GM13976 (cell line): ENCODE data around the gene SULT1B1.

Experiments
- DNase-seq: peaks from one replicate; pipeline ENCODE4 v3.0.0; 2012; ENCODE audit warnings: low spot score
- CTCF ChIP-seq: IDR thresholded peaks from 2 replicates; pipeline ENCODE4 v1.5.1; 2012; ENCODE audit warnings: borderline replicate concordance, mild to moderate bottlenecking; ENCODE audit not compliant: insufficient read depth; ENCODE audit errors: extremely low read depth, missing control alignments, control extremely low read depth
- in situ Hi-C: fragments of 300-500 bp; cut with MboI; formaldehyde crosslinking; loops from one replicate; pipeline ENCODE4 v1.12.0; 2022; ENCODE audit warnings: low sequenced_read_pairs, mixed read lengths, inconsistent platforms; ENCODE audit not compliant: unreplicated experiment

The SULT1B1 gene

DNA sequence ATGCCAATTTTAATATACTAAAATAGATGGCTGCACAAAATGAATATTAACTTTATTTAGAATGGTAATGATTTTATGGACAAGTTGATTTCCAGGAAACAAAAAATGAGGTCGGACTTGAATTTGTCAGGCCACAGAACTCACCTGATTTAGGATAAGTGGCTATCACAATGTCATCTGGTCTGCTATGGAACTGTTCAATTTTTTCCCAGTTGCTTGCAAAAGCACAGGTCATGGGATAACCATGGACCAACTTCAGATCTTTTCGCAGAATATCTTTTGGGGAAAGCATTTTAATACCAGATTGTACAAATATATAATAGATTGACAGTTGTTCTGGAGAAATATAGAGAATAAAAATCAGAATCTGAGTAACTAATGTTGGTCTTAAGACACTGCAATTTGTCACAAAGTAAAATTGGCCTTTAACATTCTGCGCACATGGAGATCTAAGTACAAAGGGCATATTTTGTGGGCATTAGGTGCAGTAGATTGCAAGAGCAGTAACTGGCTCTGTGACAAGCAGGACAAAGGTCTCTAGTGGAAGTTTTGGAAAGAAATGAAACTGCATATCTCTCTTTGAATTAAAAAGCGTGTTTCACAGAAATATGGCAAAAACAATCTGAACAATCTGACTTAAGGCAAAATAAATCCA lies 5.4 kb downstream of the SULT1B1 start:
- no peak for TF ChIP-seq CTCF
- in situ Hi-C loops: no loop called here
- DNase-seq: no peak

- DNase-seq: no peak
- TF ChIP-seq CTCF: no peak
- in situ Hi-C loops: no loop called here
Measured at GRCh38 chr4:69753686-69754085, 6.7 kb downstream of the SULT1B1 start.

DNA sequence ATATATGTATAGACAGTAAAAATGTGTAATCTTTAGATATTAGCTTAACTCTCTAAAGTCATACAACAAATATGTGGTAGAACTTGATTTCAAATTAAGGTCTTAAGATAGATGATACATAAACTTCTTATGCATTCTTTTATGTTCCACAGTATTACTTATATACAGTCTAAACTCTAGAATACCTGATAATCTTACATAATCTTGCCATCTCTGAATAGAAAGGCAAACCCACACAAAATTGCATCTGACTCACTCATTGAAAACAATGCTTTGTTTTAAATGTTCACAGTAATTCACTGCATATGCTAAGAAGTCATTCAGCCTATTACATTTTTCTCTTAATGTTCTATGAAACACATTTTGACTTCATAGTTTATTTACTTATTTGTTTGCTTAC lies 10.1 kb downstream of the SULT1B1 start:
- no peak for DNase-seq
- TF ChIP-seq CTCF: no peak
- in situ Hi-C loops: no loop called here

DNA sequence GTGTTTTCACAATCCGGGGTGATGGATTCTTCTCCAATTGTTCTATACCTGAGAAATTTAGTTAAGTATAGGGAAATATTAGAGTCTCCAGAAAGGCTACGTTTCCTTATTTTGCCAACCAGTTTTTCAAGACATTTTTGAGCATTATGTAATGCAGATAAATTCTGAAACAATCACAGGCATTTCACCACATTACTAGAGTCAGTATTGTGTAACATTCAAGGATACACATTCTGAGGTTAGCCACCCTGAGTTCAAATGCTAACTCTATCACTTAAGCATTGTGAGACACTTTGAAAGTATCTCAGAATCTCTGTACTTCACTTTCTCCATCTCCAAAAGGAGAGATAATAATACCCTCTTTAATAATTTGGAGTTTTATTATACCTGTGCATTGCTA lies 10.6 kb downstream of the SULT1B1 start:
- no peak for DNase-seq
- in situ Hi-C loops: no loop called here
- TF ChIP-seq CTCF: no peak

DNA sequence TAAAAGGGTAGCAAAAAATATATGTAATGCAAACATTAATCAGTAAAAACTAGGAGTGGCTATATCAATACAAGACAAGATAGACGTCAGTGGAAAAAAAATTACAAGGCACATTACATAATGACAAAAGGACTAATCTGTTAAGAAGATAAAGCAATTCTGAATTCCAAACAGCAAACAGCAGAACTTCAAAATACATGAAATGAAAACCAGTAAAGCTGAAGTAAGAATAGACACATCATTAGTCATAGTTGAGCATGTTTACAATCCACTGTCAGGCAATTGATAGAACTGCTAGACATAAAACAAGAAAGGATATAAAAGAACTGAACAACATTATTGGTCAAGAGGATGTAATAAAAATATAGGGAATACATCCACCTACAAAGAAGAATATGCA lies 12.2 kb downstream of the SULT1B1 start:
- no peak for DNase-seq
- TF ChIP-seq CTCF: no peak
- in situ Hi-C loops: no loop called here

DNA sequence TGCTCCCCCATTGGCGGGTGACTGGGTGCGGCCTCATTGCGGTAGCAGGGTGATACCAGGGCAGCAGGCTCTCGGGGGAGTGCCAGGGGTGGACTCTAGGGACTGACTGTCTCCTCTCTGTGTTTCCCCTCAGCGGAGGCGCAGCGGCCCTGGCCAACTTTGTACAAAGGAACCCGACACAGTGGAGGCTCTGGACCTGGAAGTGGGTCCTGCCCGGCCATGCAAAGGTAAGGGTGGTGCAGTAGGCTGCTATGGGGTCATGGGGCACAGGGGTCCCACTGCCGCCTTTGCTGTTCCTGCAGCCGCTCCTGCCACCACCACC lies 16.3 kb downstream of the SULT1B1 start:
- no peak for DNase-seq
- in situ Hi-C loops: no loop called here
- no peak for TF ChIP-seq CTCF
